WERI-Rb-1 (cell line): Measurements from ENCODE around the gene OR2M5.

ENCODE experiments used
- DNase-seq: peaks from one replicate; pipeline ENCODE4 v3.0.0-alpha.2; 2020
- H3K27ac ChIP-seq: fragments of 250-450 bp; sonication (Bioruptor Pico); 2 replicates; pipeline ENCODE4 v1.5.1; 2020; ENCODE audit warnings: mild to moderate bottlenecking, moderate library complexity
- H3K27me3 ChIP-seq: fragments of 250-450 bp; sonication (Bioruptor Pico); 2 replicates; pipeline ENCODE4 v1.5.1; 2021; ENCODE audit warnings: mild to moderate bottlenecking, low read depth, moderate library complexity; ENCODE audit not compliant: insufficient read depth, severe bottlenecking
- H3K36me3 ChIP-seq: fragments of 250-450 bp; sonication (Bioruptor Pico); 2 replicates; pipeline ENCODE4 v1.5.1; 2020; ENCODE audit warnings: mild to moderate bottlenecking, moderate library complexity
- H3K4me3 ChIP-seq: 2 replicates; pipeline ENCODE4 v1.5.1; 2011; ENCODE audit warnings: low read depth, mild to moderate bottlenecking, control low read depth, low read length
- H3K9me3 ChIP-seq: fragments of 250-450 bp; sonication (Bioruptor Pico); 2 replicates; pipeline ENCODE4 v1.5.1; 2021; ENCODE audit warnings: mild to moderate bottlenecking, moderate library complexity; ENCODE audit not compliant: severe bottlenecking
- TF ChIP-seq, protein P1 (sequence below): IDR thresholded peaks from 2 replicates; pipeline ENCODE4 v1.5.1; 2011; ENCODE audit warnings: low read depth, mild to moderate bottlenecking, control low read depth, inconsistent platforms, low read length

The OR2M5 gene

DNA sequence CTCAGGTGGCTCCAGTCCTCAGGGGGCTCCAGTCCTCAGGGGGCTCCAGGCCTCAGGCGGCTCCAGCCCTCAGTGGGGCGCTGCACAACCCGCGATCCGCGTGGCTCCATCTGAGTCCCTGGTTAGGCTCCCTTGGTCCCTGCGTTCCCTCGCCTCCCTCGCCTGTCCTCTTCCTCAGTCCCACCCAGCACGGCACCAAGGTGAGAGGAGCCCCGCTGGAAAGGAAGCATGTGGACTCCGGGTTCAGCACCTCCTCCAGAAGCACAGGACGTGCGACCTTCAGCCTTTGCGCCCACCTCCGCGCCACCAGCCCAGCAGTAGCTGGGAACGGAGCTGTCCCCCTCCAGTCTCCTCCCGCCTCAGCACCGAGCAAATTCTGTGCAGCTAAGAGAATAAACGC is 8.1 kb upstream of the OR2M5 start:
- H3K4me3 ChIP-seq: no peak overlapping the region
- H3K27ac ChIP-seq: no peak overlapping the region
- DNase-seq: no peak
- TF ChIP-seq, protein P1, sequence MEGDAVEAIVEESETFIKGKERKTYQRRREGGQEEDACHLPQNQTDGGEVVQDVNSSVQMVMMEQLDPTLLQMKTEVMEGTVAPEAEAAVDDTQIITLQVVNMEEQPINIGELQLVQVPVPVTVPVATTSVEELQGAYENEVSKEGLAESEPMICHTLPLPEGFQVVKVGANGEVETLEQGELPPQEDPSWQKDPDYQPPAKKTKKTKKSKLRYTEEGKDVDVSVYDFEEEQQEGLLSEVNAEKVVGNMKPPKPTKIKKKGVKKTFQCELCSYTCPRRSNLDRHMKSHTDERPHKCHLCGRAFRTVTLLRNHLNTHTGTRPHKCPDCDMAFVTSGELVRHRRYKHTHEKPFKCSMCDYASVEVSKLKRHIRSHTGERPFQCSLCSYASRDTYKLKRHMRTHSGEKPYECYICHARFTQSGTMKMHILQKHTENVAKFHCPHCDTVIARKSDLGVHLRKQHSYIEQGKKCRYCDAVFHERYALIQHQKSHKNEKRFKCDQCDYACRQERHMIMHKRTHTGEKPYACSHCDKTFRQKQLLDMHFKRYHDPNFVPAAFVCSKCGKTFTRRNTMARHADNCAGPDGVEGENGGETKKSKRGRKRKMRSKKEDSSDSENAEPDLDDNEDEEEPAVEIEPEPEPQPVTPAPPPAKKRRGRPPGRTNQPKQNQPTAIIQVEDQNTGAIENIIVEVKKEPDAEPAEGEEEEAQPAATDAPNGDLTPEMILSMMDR: no peak
- no peaks in the 10 kb centered on the region for H3K36me3 ChIP-seq
- peaks cover 72% of the 10 kb centered on the region for H3K27me3 ChIP-seq
- no peaks in the 10 kb centered on the region for H3K9me3 ChIP-seq

DNA sequence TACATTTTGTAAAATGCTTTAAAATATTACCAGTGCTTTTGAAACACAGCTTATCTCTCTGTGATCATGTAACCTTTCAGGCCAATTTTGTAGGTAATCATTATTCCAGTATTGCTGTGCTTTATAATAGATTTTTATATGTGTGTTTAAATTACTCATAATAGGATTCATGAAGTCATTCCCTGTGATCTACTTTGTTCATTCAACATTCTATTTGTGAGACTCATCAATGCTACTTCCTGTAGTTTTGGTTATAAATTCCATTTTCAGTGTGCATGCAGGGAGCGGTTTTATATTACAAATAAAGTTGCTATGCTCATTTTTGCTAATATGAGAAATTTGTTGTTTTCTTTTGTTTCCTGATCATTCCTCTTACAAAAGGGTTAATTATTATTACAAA is 4.1 kb upstream of the OR2M5 start:
- H3K27ac ChIP-seq: no peak overlapping the region
- DNase-seq: no peak
- TF ChIP-seq, protein P1: no peak
- peaks cover 66% of the 10 kb centered on the region for H3K27me3 ChIP-seq
- no peaks in the 10 kb centered on the region for H3K36me3 ChIP-seq
- H3K4me3 ChIP-seq: no peak overlapping the region
- no peaks in the 10 kb centered on the region for H3K9me3 ChIP-seq

DNA sequence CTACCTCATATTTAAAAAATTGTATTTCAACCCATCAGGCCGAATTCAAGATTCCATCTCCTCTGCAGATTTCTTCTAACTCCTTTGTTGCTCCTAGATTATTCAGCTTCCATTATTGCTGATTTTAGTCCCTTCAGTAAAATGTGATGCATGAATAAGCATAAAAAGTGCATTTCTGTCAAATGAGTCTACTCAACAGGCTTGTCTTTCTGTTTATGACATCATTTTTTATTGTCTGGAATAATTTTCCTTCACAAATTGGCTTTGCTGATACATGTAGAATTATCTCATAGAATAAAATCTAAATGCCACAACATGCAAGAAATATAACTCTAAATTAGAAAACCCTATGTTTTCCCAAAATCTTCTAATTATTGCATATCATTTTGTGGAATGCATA is 1.6 kb upstream of the OR2M5 start:
- Histone ChIP-seq H3K9me3 (no peaks in the 10 kb centered on the region), H3K27ac (no peak overlapping the region), H3K27me3 (peaks cover 69% of the 10 kb centered on the region), H3K36me3 (no peaks in the 10 kb centered on the region), H3K4me3 (no peak overlapping the region)
- no peak for DNase-seq
- TF ChIP-seq, protein P1: no peak

DNA sequence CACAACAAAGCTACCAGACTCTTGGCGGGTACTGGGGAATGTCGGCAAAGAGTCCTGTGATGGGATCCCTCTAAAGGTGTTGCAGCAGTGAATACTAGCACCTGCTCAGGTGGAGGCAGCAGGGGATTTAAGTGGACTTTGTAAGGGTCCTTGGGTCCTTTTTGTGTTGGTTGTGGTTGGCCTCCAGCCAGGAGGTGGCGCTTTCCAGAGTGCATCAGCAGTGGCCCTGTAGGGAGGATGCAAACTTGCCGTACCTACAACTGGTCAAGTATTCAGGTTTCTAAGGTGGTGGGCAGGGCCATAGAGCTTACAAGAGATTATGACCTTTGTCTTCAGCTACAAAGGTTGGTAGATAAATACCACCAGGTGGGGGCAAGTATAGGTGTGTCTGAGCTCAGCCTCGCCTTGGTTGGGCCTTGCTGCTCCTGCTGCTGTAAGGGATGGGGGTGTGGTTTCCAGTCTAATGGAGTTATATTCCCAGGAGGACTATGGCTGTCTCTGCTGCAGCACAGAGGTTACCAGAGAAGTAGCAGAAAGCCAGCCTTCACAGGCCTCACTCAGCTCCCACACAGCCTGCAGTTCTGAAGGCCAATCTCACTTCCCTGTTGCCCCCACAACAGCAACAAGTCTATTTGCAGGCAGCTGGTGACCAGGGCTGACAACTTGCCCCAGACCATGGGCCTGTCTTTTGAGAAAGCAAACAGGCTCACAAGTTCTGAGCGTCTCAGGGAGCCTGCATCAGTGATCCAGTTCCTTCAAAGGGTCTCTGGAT is 7.3 kb downstream of the OR2M5 start:
- H3K9me3 ChIP-seq: no peaks in the 10 kb centered on the region
- H3K27ac ChIP-seq: no peak overlapping the region
- DNase-seq: no peak
- no peak overlapping the region for H3K4me3 ChIP-seq
- peaks cover 52% of the 10 kb centered on the region for H3K27me3 ChIP-seq
- TF ChIP-seq, protein P1: no peak
- H3K36me3 ChIP-seq: no peaks in the 10 kb centered on the region

DNA sequence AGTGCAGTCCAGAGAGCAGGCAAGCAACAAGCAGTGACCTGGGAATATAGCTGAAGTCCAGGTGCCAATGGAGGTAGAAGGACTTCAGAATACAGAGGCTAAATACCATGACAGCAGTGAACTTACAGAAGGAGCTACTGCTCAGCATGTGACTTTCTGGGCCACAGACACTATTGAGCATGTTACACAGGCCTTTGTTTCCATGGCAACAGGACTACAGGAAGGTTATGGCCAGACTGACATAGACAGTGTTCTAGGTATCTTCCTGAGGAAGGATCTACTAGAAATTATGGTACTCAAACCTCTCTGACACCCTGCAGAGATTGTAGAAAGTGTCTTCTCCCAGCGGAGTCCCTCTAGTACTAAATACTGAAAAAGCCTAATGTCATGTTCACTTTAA is 11.0 kb downstream of the OR2M5 start:
- Histone ChIP-seq H3K27ac (no peak overlapping the region), H3K9me3 (no peaks in the 10 kb centered on the region), H3K36me3 (no peaks in the 10 kb centered on the region), H3K27me3 (peaks cover 55% of the 10 kb centered on the region), H3K4me3 (no peak overlapping the region)
- DNase-seq: no peak
- TF ChIP-seq, protein P1: no peak

DNA sequence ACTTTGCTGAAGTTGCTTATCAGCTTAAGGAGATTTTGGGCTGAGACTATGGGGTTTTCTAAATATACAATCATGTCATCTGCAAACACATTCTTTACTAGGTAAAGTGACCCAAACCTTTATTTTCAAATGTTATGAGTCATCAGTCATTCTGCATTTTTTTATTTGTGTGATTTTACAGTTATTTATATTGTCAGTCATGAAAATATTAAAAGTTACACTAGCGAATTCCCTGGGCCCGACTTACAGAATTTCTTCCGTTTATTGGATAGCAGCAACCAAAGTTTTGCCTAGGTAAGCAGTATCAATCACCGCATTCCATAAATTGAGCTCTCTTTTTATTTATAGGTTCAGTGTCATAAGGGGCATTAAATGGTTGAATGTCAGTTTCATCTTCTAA is 13.8 kb downstream of the OR2M5 start:
- no peak overlapping the region for H3K27ac ChIP-seq
- H3K36me3 ChIP-seq: no peaks in the 10 kb centered on the region
- no peaks in the 10 kb centered on the region for H3K9me3 ChIP-seq
- H3K4me3 ChIP-seq: no peak overlapping the region
- TF ChIP-seq, protein P1: no peak
- H3K27me3 ChIP-seq: peaks cover 50% of the 10 kb centered on the region
- DNase-seq: no peak
